ENCODE data around the gene SNX8.

GRCh38 chr7:2231992-2232765 is 82.1 kb downstream of the SNX8 start:
- TF ChIP-seq POLR2A (IDR thresholded peaks at IDR 0.05) (no peak), CTCF (IDR thresholded peaks at IDR 0.05) (no peak)

Data from vagina (tissue), 2 donors.